Glomerular endothelial cell (primary cell): ENCODE measurements around the gene NAP1L3. TPM values are rescaled to one million over a fixed set of nuclear protein-coding genes. Genes with fewer than 3 reads are reported as not detected.

Experiments
- DNase-seq: peaks from one replicate; pipeline ENCODE4 v3.0.0-alpha.2; 2011; ENCODE audit warnings: low read depth, low spot score; ENCODE audit errors: extremely low read depth
- total RNA-seq: library from RNA; depleted of rRNA; stranded (reverse); fragments of >200 nt; gene quantifications from 2 replicates; pipeline ENCODE4 v1.2.3, GENCODE V29; 2015

Gene NAP1L3, protein sequence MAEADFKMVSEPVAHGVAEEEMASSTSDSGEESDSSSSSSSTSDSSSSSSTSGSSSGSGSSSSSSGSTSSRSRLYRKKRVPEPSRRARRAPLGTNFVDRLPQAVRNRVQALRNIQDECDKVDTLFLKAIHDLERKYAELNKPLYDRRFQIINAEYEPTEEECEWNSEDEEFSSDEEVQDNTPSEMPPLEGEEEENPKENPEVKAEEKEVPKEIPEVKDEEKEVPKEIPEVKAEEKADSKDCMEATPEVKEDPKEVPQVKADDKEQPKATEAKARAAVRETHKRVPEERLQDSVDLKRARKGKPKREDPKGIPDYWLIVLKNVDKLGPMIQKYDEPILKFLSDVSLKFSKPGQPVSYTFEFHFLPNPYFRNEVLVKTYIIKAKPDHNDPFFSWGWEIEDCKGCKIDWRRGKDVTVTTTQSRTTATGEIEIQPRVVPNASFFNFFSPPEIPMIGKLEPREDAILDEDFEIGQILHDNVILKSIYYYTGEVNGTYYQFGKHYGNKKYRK
- total RNA-seq: 0.82 and 0.87 TPM in 2 replicates

GRCh38 chrX:93673056-93673868, at the start of gene NAP1L3:
NAP1L3 (minus strand) TSS chrX:93673578; CDS start chrX:93673304, 274 bp downstream.
- DNase-seq: no peak

- DNase-seq: no peak
Measured at GRCh38 chrX:93711076-93711475, 37.7 kb upstream of the NAP1L3 start.

- no peak for DNase-seq
Measured at GRCh38 chrX:93703701-93704100, 30.3 kb upstream of the NAP1L3 start.

GRCh38 chrX:93695981-93696380, 22.6 kb upstream of the NAP1L3 start:
- no peak for DNase-seq

GRCh38 chrX:93673869-93674271, 492 bp upstream of the NAP1L3 start, which contains the start of gene FAM133A:
FAM133A (plus strand) TSS chrX:93674206; CDS start chrX:93709420, 35,214 bp downstream.
- no peak for DNase-seq

- no peak for DNase-seq
Measured at GRCh38 chrX:93660575-93660974, 12.8 kb downstream of the NAP1L3 start.

GRCh38 chrX:93649381-93649780, 24.0 kb downstream of the NAP1L3 start:
- DNase-seq: no peak

GRCh38 chrX:93637591-93637990, 35.8 kb downstream of the NAP1L3 start:
- no peak for DNase-seq

Other genes starting within 250 kb of the NAP1L3 start
- gene FAM133A, start 628 bp upstream of the NAP1L3 start, total RNA-seq: not detected in 2 replicates